ENCODE results near the gene IFNL1.

Gene IFNL1

GRCh38 chr19:39297931-39298634, 1.9 kb downstream of the IFNL1 start:
- no peak for DNase-seq (ENCODE audit: low read depth)
- TF ChIP-seq CTCF (IDR thresholded peaks at IDR 0.05; ENCODE audit: control insufficient read depth, extremely low read depth, insufficient read depth), result no peak
- H3K4me3 ChIP-seq (ENCODE audit: low read depth, low read length), result no peak overlapping the region

DNA sequence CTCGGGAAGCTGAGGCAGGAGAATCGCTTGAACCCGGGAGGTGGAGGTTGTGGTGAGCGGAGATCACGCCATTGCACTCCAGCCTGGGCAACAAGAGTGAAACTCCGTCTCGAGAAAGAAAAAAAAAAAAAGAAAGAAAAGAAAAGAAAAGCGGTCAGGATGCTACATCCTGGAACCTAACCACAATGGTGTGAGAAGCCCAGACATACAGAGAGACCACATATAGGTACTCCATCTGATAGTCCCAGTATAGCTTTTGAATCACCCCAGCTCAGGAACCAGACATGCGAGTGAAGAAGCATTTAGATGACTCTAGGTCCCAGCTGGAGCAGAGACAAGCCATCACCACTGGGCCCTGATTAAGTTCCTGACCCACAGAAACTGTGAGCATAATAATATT, 3.2 kb downstream of the IFNL1 start:
- DNase-seq (ENCODE audit: low read depth), result no peak
- no peak overlapping the region for H3K4me3 ChIP-seq (ENCODE audit: low read depth, low read length)
- TF ChIP-seq CTCF (IDR thresholded peaks at IDR 0.05; ENCODE audit: control insufficient read depth, extremely low read depth, insufficient read depth), result no peak

DNA sequence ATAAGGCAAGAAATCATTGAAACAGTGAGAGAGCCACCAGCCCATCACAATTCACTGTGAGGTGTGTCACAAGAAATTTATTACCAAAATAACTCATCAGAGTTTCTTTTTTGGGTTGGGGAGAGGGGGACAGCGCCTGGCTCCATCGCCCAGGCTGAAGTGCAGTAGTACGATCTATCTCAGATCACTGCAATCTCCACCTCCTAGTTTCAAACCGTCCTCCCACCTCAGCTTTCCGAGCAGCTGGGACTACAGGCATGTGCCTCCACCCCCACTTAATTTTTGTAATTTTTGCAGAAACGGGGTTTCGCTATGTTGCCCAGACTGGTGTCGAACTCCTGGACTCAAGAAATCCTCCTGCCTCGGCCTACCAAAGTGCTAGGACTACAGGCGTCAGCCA, 3.6 kb downstream of the IFNL1 start:
- no peak for TF ChIP-seq CTCF (IDR thresholded peaks at IDR 0.05; ENCODE audit: control insufficient read depth, extremely low read depth, insufficient read depth)
- H3K4me3 ChIP-seq (ENCODE audit: low read depth, low read length), result no peak overlapping the region
- no peak for DNase-seq (ENCODE audit: low read depth)

DNA sequence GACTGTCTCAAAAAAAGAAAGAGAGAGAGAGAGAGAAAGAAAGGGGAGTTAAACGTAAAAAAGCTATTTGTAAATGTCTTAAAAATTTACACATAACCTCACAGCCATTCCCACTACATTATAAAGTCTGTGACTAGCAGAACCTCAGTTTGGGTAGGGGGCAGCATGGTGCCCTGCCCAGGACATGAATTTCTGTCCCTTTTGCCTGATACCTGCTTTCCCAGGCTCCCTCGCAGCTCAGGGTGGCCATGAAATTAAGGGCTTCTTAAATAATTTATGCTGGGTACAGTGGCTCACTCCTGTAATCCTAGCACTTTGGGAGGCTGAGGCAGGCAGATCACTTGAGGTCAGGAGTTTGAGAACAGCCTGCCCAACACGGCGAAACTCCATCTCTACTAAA, 4.8 kb downstream of the IFNL1 start:
- no peak overlapping the region for H3K4me3 ChIP-seq (ENCODE audit: low read depth, low read length)
- no peak for TF ChIP-seq CTCF (IDR thresholded peaks at IDR 0.05; ENCODE audit: control insufficient read depth, extremely low read depth, insufficient read depth)
- DNase-seq (ENCODE audit: low read depth), result no peak

GRCh38 chr19:39301562-39301961, 5.4 kb downstream of the IFNL1 start:
- TF ChIP-seq CTCF (IDR thresholded peaks at IDR 0.05; ENCODE audit: control insufficient read depth, extremely low read depth, insufficient read depth), result no peak
- DNase-seq (ENCODE audit: low read depth), result no peak
- H3K4me3 ChIP-seq (ENCODE audit: low read depth, low read length), result no peak overlapping the region

GRCh38 chr19:39303373-39304184, 7.4 kb downstream of the IFNL1 start:
- TF ChIP-seq CTCF (IDR thresholded peaks at IDR 0.05; ENCODE audit: control insufficient read depth, extremely low read depth, insufficient read depth), result no peak
- no peak overlapping the region for H3K4me3 ChIP-seq (ENCODE audit: low read depth, low read length)
- DNase-seq (ENCODE audit: low read depth), result no peak

All from LNCaP clone FGC (cell line).